Measurements from ENCODE around the gene BACE2. TPM values are rescaled to one million over a fixed set of nuclear protein-coding genes. Genes with fewer than 3 reads are reported as not detected.

The BACE2 gene
- total RNA-seq, 1 experiment from 2014 or later: 21.3 TPM

DNA sequence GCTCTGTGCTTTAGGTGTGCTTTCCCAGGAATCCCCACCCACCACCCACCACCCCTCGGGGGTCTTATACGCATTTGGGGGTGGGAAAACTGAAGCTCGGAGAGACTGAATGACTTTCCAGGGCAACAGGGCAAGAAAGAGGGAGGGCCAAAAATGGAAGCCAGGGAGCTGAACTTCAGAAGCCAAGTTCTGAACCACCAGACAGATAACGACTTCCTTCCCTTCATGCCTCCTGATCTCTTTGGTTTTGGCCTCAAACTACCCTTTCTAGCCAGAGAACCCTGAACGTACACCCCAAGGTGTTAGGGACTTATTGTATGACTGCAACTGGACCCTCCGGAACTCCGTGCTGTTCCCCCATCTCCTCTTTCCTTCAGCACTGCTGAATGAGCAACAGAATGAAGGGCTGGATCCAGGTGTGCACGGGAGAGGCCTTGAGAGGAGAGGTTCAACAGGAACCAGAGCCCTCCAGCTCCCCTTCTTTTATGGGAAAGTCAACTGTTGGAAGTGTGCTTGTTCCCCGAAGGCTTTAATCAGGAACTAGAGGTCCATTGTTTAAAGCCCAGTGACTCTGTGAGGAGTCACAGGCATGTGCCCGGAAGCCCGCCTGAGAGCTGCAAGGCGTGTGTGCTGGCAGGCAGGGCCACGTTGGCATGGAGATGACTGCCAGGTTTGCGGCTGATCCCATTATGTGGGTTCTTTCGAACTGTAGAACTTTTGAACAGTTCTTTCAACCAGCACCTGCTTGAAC lies 3.1 kb downstream of the BACE2 start:
- peaks cover 24% of the 10 kb centered on the region for H3K4me1 Mint-ChIP-seq (ENCODE audit: insufficient read depth, unreplicated experiment)
- H3K9me3 Mint-ChIP-seq (ENCODE audit: unreplicated experiment): no peaks in the 10 kb centered on the region
- ChIA-PET POLR2A (interaction anchor here (0.6 to 2.2 kb wide), 3 partner anchors 11 to 112 kb away, joined by 3 to 9 read pairs (median 7); no protein-coding TSS in a partner anchor), CTCF (interaction anchor here (0.7 to 3.7 kb wide), 18 partner anchors 9 to 666 kb away, joined by 3 to 17 read pairs (median 4); no protein-coding TSS in a partner anchor)
- peak overlapping the region; percentile 47 for H3K4me3 Mint-ChIP-seq (ENCODE audit: unreplicated experiment)
- TF ChIP-seq, protein P1, sequence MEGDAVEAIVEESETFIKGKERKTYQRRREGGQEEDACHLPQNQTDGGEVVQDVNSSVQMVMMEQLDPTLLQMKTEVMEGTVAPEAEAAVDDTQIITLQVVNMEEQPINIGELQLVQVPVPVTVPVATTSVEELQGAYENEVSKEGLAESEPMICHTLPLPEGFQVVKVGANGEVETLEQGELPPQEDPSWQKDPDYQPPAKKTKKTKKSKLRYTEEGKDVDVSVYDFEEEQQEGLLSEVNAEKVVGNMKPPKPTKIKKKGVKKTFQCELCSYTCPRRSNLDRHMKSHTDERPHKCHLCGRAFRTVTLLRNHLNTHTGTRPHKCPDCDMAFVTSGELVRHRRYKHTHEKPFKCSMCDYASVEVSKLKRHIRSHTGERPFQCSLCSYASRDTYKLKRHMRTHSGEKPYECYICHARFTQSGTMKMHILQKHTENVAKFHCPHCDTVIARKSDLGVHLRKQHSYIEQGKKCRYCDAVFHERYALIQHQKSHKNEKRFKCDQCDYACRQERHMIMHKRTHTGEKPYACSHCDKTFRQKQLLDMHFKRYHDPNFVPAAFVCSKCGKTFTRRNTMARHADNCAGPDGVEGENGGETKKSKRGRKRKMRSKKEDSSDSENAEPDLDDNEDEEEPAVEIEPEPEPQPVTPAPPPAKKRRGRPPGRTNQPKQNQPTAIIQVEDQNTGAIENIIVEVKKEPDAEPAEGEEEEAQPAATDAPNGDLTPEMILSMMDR (IDR thresholded peaks at IDR 0.05; ENCODE audit: unreplicated experiment): no peak
- H3K27me3 Mint-ChIP-seq (ENCODE audit: insufficient read depth, unreplicated experiment): no peaks in the 10 kb centered on the region
- intact Hi-C loops (cut with micrococcal nuclease): no loop called here
- H3K36me3 Mint-ChIP-seq (ENCODE audit: insufficient read depth, unreplicated experiment): no peaks in the 10 kb centered on the region
- DNase-seq (ENCODE audit: unreplicated experiment): peak; percentile 80
- BruUV-seq (replicated peaks): no TSS peak
- H3K27ac Mint-ChIP-seq (ENCODE audit: low read depth, unreplicated experiment): peak overlapping the region; percentile 88

DNA sequence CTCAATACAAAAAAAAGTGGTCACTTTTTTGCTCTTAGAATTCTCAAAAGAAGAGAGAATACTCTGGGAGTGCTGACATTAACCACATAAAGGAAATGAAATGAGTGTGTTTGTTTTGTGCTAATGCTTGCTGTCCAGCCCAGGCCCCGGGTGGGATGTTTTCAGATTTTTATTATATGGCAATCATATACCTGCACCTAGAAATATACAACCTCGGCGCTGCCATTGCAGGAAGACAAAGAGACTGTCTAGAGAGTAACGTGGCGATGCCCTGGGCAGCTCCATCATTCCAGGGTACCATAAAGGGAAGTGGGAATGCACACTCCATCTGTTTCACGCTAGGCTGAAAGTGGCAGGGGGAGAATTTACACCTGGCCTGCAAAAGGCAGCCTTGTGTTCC lies 7.1 kb downstream of the BACE2 start:
- H3K36me3 Mint-ChIP-seq (ENCODE audit: insufficient read depth, unreplicated experiment): no peaks in the 10 kb centered on the region
- POLR2A ChIA-PET: no interaction called here
- no peaks in the 10 kb centered on the region for H3K27me3 Mint-ChIP-seq (ENCODE audit: insufficient read depth, unreplicated experiment)
- intact Hi-C loops (cut with micrococcal nuclease): no loop called here
- BruUV-seq (replicated peaks): no TSS peak
- no peak overlapping the region for H3K27ac Mint-ChIP-seq (ENCODE audit: low read depth, unreplicated experiment)
- no peak for DNase-seq (ENCODE audit: unreplicated experiment)
- CTCF ChIA-PET: interaction anchor here (0.6 kb wide), 1 partner anchor 708 kb away, joined by 8 read pairs; no protein-coding TSS in a partner anchor
- TF ChIP-seq, protein P1 (IDR thresholded peaks at IDR 0.05; ENCODE audit: unreplicated experiment): no peak
- H3K4me1 Mint-ChIP-seq (ENCODE audit: insufficient read depth, unreplicated experiment): peaks cover 27% of the 10 kb centered on the region
- no peak overlapping the region for H3K4me3 Mint-ChIP-seq (ENCODE audit: unreplicated experiment)
- H3K9me3 Mint-ChIP-seq (ENCODE audit: unreplicated experiment): no peaks in the 10 kb centered on the region

DNA sequence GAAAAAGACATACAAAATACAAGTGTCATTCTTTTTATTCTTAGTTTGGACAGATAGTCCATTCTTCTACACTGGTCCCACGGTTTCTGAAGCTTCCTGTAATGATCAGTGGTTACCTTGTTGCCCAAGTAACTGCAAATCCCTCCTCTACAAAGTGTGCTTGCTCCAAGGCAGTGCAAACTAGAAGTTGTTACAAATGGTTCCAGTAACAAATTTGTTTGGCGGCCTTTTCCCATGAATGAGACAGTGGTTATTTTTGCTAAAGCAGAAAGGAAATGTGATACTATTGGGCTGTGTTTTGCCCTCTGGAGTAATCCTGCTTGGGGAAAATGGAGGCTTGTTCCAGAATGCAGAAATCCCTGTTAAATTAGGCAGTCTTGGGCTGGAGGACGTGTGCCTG lies 8.9 kb downstream of the BACE2 start:
- BruUV-seq (replicated peaks): no TSS peak
- no peaks in the 10 kb centered on the region for H3K9me3 Mint-ChIP-seq (ENCODE audit: unreplicated experiment)
- no peaks in the 10 kb centered on the region for H3K36me3 Mint-ChIP-seq (ENCODE audit: insufficient read depth, unreplicated experiment)
- no peak for DNase-seq (ENCODE audit: unreplicated experiment)
- H3K4me1 Mint-ChIP-seq (ENCODE audit: insufficient read depth, unreplicated experiment): peaks cover 18% of the 10 kb centered on the region
- intact Hi-C loops (cut with micrococcal nuclease): no loop called here
- TF ChIP-seq, protein P1 (IDR thresholded peaks at IDR 0.05; ENCODE audit: unreplicated experiment): no peak
- POLR2A ChIA-PET: no interaction called here
- H3K27me3 Mint-ChIP-seq (ENCODE audit: insufficient read depth, unreplicated experiment): no peaks in the 10 kb centered on the region
- CTCF ChIA-PET: no interaction called here
- no peak overlapping the region for H3K4me3 Mint-ChIP-seq (ENCODE audit: unreplicated experiment)
- H3K27ac Mint-ChIP-seq (ENCODE audit: low read depth, unreplicated experiment): no peak overlapping the region

- ChIA-PET CTCF (interaction anchor here (0.7 kb wide), 1 partner anchor 278 kb away, joined by 3 read pairs; no protein-coding TSS in a partner anchor), POLR2A (no interaction called here)
- Mint-ChIP-seq H3K4me1 (ENCODE audit: insufficient read depth, unreplicated experiment) (peaks cover 10% of the 10 kb centered on the region), H3K27me3 (ENCODE audit: insufficient read depth, unreplicated experiment) (no peaks in the 10 kb centered on the region), H3K27ac (ENCODE audit: low read depth, unreplicated experiment) (no peak overlapping the region), H3K4me3 (ENCODE audit: unreplicated experiment) (no peak overlapping the region), H3K9me3 (ENCODE audit: unreplicated experiment) (no peaks in the 10 kb centered on the region), H3K36me3 (ENCODE audit: insufficient read depth, unreplicated experiment) (no peaks in the 10 kb centered on the region)
- no peak for DNase-seq (ENCODE audit: unreplicated experiment)
- no TSS peak for BruUV-seq (replicated peaks)
- intact Hi-C loops (cut with micrococcal nuclease): no loop called here
- TF ChIP-seq, protein P1 (IDR thresholded peaks at IDR 0.05; ENCODE audit: unreplicated experiment): no peak
Observed at GRCh38 chr21:41180752-41181151, 12.8 kb downstream of the BACE2 start.
